ENCODE measurements around the gene TIAM2.

The TIAM2 gene

GRCh38 chr6:155269765-155270164 is 274.6 kb downstream of the TIAM2 start:
- no peak overlapping the region for H3K4me3 ChIP-seq (ENCODE audit: low read depth, low read length)
- TF ChIP-seq CTCF (IDR thresholded peaks at IDR 0.05; ENCODE audit: low read depth, low read length): no peak

GRCh38 chr6:155270561-155271091 is 275.5 kb downstream of the TIAM2 start:
- no peak overlapping the region for H3K4me3 ChIP-seq (ENCODE audit: low read depth, low read length)
- TF ChIP-seq CTCF (IDR thresholded peaks at IDR 0.05; ENCODE audit: low read depth, low read length): no peak

- TF ChIP-seq CTCF (IDR thresholded peaks at IDR 0.05; ENCODE audit: low read depth, low read length): no peak
- no peak overlapping the region for H3K4me3 ChIP-seq (ENCODE audit: low read depth, low read length)
Measured at GRCh38 chr6:155271145-155271544, 276.0 kb downstream of the TIAM2 start.

GRCh38 chr6:155272353-155273232 is 277.5 kb downstream of the TIAM2 start:
- TF ChIP-seq CTCF (IDR thresholded peaks at IDR 0.05; ENCODE audit: low read depth, low read length): no peak
- no peak overlapping the region for H3K4me3 ChIP-seq (ENCODE audit: low read depth, low read length)

GRCh38 chr6:155273431-155273830 is 278.3 kb downstream of the TIAM2 start:
- no peak for TF ChIP-seq CTCF (IDR thresholded peaks at IDR 0.05; ENCODE audit: low read depth, low read length)
- H3K4me3 ChIP-seq (ENCODE audit: low read depth, low read length): no peak overlapping the region

GRCh38 chr6:155274106-155274505 is 279.0 kb downstream of the TIAM2 start:
- no peak for TF ChIP-seq CTCF (IDR thresholded peaks at IDR 0.05; ENCODE audit: low read depth, low read length)
- no peak overlapping the region for H3K4me3 ChIP-seq (ENCODE audit: low read depth, low read length)

- no peak overlapping the region for H3K4me3 ChIP-seq (ENCODE audit: low read depth, low read length)
- TF ChIP-seq CTCF (IDR thresholded peaks at IDR 0.05; ENCODE audit: low read depth, low read length): no peak
Measured at GRCh38 chr6:155274533-155274932, 279.4 kb downstream of the TIAM2 start.

All from WI38 (cell line).